Esophagus muscularis mucosa (tissue), 4 donors: ENCODE measurements around the gene APOBEC3B. TPM values are rescaled to one million over a fixed set of nuclear protein-coding genes. Genes with fewer than 3 reads are reported as not detected.
"Not testable (repeated sequence)": the region's sequence is repeated elsewhere in the genome, so short reads cannot be mapped to it uniquely, and the experiment has no call there.

Source experiments
- DNase-seq: peaks from one replicate; pipeline ENCODE4 v3.0.0-alpha.2; 2017; ENCODE audit errors: extremely low spot score
- H3K27ac ChIP-seq, 4 donors: fragments of 200-600 bp; sonication (generic); replicated peaks in 1 of 4; 1 replicate in 3 of 4; 2 replicates in 1 of 4; pipeline ENCODE4 v1.5.1; 2016 to 2019; ENCODE audit warnings: mild to moderate bottlenecking in 1 of 4
- H3K27me3 ChIP-seq, 4 donors: fragments of 200-600 bp; sonication (generic); one replicate each; pipeline versions ENCODE4 v1.5.1 to v1.6.0; 2016 to 2019
- H3K36me3 ChIP-seq, 4 donors: fragments of 200-600 bp; sonication (generic); one replicate each; pipeline ENCODE4 v1.5.1; 2016 to 2019
- H3K4me1 ChIP-seq, 4 donors: fragments of 200-600 bp; sonication (generic); one replicate each; pipeline ENCODE4 v1.5.1; 2016 to 2019
- H3K4me3 ChIP-seq, 4 donors: fragments of 200-600 bp; sonication (generic); 1 replicate in 2 of 4; 2 replicates in 2 of 4; pipeline ENCODE4 v1.5.1; 2016 to 2019; ENCODE audit warnings: mild to moderate bottlenecking in 4 of 4, moderate library complexity in 1 of 4
- H3K9me3 ChIP-seq, 4 donors: fragments of 200-600 bp; sonication (generic); 1 replicate in 3 of 4; 2 replicates in 1 of 4; pipeline ENCODE4 v1.5.1; 2016 to 2019
- EP300 ChIP-seq: sonication (generic); formaldehyde crosslinking; IDR thresholded peaks from one replicate; pipeline ENCODE4 v1.6.1; 2017; ENCODE audit warnings: antibody characterized with exemption
- POLR2A ChIP-seq: fragments of 450-650 bp; IDR thresholded peaks from one replicate; pipeline ENCODE4 v1.6.1; 2017; ENCODE audit warnings: antibody characterized with exemption, moderate library complexity, mild to moderate bottlenecking, low read depth
- POLR2AphosphoS5 ChIP-seq, 2 donors: sonication (generic); formaldehyde crosslinking; IDR thresholded peaks; one replicate each; pipeline ENCODE4 v1.6.1; 2017; ENCODE audit warnings: antibody characterized with exemption in 2 of 2
- WGBS: methylation state at CpG from one replicate; pipeline ENCODE4 v1.1.5; 2018; 5-methylcytosine and 5-hydroxymethylcytosine counted together
- intact Hi-C: fragments of 100-400 bp; cut with DNase I; formaldehyde crosslinking; loops from one replicate; pipeline ENCODE4 v1.15.1; 2023
- total RNA-seq, 4 donors: library from RNA; depleted of rRNA; stranded (reverse); fragments of >200 nt; gene quantifications; one replicate each; pipeline versions ENCODE4 v1.1.0 to v1.2.1, GENCODE V29; 2016
- TF ChIP-seq, protein P1 (sequence below), 3 experiments: fragments of 200-600 bp in 2 of 3; fragments of 450-650 bp in 1 of 3; sonication (generic) in 2 of 3; IDR thresholded peaks; one replicate each; pipeline ENCODE4 v1.5.1; 2017 to 2019; ENCODE audit warnings: antibody characterized with exemption in 3 of 3, mild to moderate bottlenecking in 2 of 3, moderate library complexity in 1 of 3

The APOBEC3B gene
- total RNA-seq, 4 donors from 2014 or later, result 0.50 TPM; not detected in 3

DNA sequence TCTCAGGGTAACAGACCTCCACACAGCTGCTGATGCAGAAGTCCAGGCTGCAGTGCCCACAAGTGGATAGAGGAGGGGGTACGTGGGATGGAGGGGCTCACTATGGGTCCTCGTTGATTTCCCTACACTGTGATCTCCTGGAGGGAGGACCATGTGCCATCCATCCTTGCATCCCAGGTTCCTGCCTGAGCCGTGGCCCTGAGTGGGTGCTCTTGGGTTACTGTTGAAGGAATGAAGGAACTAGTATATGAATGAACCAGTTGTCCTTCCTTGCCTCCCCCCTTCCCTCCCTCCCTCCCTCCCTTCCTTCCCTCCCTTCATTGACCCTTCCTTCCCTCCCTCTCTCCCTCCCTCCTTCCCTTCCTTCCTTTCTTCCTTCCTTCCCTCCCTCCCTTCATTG is 15.4 kb downstream of the APOBEC3B start:
- H3K27ac ChIP-seq, result no peak overlapping the region
- WGBS, result 98% methylated on average over 3 of the region's 3 CpGs
- H3K36me3 ChIP-seq, result no peaks in the 10 kb centered on the region
- H3K27me3 ChIP-seq, result peaks cover 0 to 30% (median 0%) of the 10 kb centered on the region in 4 donors
- DNase-seq, result no peak
- TF ChIP-seq, protein P1, sequence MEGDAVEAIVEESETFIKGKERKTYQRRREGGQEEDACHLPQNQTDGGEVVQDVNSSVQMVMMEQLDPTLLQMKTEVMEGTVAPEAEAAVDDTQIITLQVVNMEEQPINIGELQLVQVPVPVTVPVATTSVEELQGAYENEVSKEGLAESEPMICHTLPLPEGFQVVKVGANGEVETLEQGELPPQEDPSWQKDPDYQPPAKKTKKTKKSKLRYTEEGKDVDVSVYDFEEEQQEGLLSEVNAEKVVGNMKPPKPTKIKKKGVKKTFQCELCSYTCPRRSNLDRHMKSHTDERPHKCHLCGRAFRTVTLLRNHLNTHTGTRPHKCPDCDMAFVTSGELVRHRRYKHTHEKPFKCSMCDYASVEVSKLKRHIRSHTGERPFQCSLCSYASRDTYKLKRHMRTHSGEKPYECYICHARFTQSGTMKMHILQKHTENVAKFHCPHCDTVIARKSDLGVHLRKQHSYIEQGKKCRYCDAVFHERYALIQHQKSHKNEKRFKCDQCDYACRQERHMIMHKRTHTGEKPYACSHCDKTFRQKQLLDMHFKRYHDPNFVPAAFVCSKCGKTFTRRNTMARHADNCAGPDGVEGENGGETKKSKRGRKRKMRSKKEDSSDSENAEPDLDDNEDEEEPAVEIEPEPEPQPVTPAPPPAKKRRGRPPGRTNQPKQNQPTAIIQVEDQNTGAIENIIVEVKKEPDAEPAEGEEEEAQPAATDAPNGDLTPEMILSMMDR (IDR thresholded peaks at IDR 0.05), result no peak
- TF ChIP-seq POLR2AphosphoS5 (IDR thresholded peaks at IDR 0.05) (no peak), EP300 (no peak), POLR2A (no peak)
- H3K9me3 ChIP-seq, result no peaks in the 10 kb centered on the region
- no peaks in the 10 kb centered on the region for H3K4me1 ChIP-seq
- no peak overlapping the region for H3K4me3 ChIP-seq
- intact Hi-C loops, result no loop called here

DNA sequence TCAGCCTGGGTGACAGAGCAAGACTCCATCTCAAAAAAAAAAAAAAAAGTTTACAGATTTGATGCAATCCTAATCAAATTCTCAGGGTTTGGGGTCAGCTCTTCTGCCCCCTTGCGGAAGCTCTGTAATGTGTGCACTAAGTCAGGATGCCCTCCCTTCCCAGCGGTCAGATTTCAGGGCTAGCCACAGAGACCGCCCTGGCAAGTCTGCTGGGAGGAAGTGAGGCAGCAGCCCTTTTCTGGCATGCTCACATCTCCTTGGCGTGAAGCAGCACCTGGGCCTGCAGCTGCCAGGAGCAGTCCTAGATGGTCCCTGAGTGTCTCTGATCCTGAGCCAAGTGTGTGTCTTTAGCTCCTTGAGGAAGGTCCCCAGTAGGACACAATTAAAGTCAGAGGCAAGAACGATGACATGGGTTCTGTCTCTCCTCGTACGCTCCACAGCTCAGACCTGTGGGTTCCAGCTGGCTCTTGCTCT is 21.1 kb downstream of the APOBEC3B start:
- 17% methylated on average over 6 of the region's 7 CpGs for WGBS
- no peaks in the 10 kb centered on the region for H3K9me3 ChIP-seq
- peak overlapping the region in 1 of 4 donors; percentile 30 for H3K27ac ChIP-seq

DNA sequence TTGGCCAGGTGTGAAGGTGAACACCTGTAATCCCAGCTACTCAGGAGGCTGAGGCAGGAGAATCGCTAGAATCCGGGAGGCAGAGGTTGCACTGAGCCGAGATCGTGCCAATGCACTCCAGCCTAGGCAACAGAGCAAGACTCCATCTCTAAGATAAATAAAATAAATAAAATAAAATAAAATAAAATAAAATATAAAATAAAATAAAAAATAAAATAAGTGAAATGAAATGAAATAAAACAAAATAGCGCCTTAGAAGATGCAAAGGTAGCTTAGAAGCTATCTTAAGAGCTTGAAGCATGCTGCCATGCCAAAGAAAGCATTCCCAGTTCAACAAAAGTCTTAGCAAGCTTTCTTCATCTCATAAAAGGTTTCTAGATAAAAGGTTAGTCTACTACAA is 25.0 kb downstream of the APOBEC3B start:
- Histone ChIP-seq H3K27ac (no peak overlapping the region), H3K4me1 (peaks cover 0 to 9% (median 8%) of the 10 kb centered on the region in 4 donors), H3K27me3 (no peaks in the 10 kb centered on the region), H3K4me3 (no peak overlapping the region), H3K36me3 (no peaks in the 10 kb centered on the region), H3K9me3 (no peaks in the 10 kb centered on the region)
- no peak for TF ChIP-seq POLR2AphosphoS5 (IDR thresholded peaks at IDR 0.05)
- DNase-seq, result no peak
- intact Hi-C loops, result no loop called here
- 94% methylated on average over 5 of the region's 5 CpGs for WGBS

More for the DNA sequence above, 21.1 kb downstream of the APOBEC3B start:
- Histone ChIP-seq H3K36me3 (no peaks in the 10 kb centered on the region), H3K4me3 (no peak overlapping the region), H3K4me1 (peaks cover 0 to 9% (median 8%) of the 10 kb centered on the region in 4 donors), H3K27me3 (no peaks in the 10 kb centered on the region)
- intact Hi-C loops, result loop anchor here (2.0 kb wide), 1 partner anchor 136 kb away; no protein-coding TSS in a partner anchor
- DNase-seq, result peak; percentile 94
- TF ChIP-seq, protein P1 (IDR thresholded peaks at IDR 0.05), result peak; percentile 75 to 86 (median 83)
- TF ChIP-seq POLR2AphosphoS5 (IDR thresholded peaks at IDR 0.05) (peak in 1 of 2 donors; percentile 63), EP300 (no peak), POLR2A (no peak)

DNA sequence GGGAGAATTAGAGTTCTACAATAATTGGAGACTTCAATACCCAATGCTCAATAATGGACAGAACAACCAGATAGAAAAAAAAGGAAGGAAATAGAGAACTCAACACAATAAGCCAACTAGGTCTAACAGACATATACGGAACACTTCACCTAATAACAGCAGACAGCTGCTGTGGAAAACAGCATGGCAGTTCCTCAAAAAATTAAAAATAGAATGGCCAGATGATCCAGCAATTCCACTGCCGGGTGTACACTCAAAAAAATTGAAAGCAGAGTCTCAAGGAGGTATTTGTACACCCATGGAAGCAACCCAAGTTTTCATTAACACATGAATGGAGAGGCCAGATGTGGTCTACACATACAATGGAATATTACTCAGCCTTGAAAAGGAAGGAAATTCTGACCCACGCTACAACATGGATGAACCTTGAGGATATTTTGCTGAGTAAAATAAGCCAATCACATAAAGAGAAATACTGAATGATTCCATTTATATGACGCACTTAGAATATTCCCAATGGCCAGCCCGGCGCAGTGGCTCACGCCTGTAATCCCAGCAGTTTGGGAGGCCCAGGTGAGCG is 26.2 kb downstream of the APOBEC3B start:
- DNase-seq, H3K27me3 ChIP-seq, H3K36me3 ChIP-seq, H3K4me3 ChIP-seq, intact Hi-C loops, H3K27ac ChIP-seq, H3K9me3 ChIP-seq, H3K4me1 ChIP-seq: not testable (repeated sequence)
- 74% methylated on average over 8 of the region's 8 CpGs for WGBS

DNA sequence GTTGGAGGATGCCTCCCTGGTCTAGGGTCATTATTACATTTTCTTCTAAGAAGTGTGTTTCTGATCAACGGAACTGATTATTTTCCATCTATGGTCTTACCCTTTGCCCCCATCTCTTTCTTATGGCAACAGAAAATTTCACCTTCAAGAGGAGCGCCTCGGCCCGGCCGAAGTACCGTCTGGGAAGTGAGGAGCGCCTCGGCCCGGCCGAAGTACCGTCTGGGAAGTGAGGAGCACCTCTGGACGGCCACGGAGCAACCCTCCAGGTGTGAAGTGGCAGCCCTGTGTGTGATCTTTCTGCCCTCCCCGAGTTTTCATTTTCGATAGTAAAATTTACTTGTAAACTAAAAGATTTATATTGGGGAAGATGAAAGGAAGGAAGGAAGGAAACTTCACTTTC is 28.8 kb downstream of the APOBEC3B start:
- Histone ChIP-seq H3K9me3 (no peaks in the 10 kb centered on the region), H3K27me3 (no peaks in the 10 kb centered on the region), H3K4me1 (peaks cover 7 to 23% (median 21%) of the 10 kb centered on the region in 4 donors), H3K36me3 (no peaks in the 10 kb centered on the region), H3K27ac (no peak overlapping the region), H3K4me3 (no peak overlapping the region)
- TF ChIP-seq EP300, result no peak
- TF ChIP-seq, protein P1 (IDR thresholded peaks at IDR 0.05), result no peak
- TF ChIP-seq POLR2AphosphoS5 (IDR thresholded peaks at IDR 0.05), result no peak
- TF ChIP-seq POLR2A, result no peak
- DNase-seq, result no peak
- intact Hi-C loops, result loop anchor here (5.0 kb wide), 2 partner anchors 106 to 306 kb away; partner anchors contain the start of gene RPL3
- WGBS, result 84% methylated on average over 15 of the region's 15 CpGs
